Epithelial cell of proximal tubule (primary cell): ENCODE results near the gene FGF1. TPM values are rescaled to one million over a fixed set of nuclear protein-coding genes. Genes with fewer than 3 reads are reported as not detected.

ENCODE experiments used
- DNase-seq: peaks from one replicate; pipeline ENCODE4 v3.0.0-alpha.2; 2011; ENCODE audit warnings: low read depth
- H3K4me3 ChIP-seq: 2 replicates; pipeline ENCODE4 v1.5.1; 2011; ENCODE audit warnings: low read depth, mild to moderate bottlenecking, low read length
- total RNA-seq: library from RNA; depleted of rRNA; stranded (reverse); fragments of >200 nt; gene quantifications from 2 replicates; pipeline ENCODE4 v1.2.3, GENCODE V29; 2015
- TF ChIP-seq, protein P1 (sequence below): conservative IDR thresholded peaks from 2 replicates; pipeline ENCODE4 v1.5.1; 2012; ENCODE audit warnings: low read depth, mild to moderate bottlenecking, low read length

The FGF1 gene
- total RNA-seq, 1 donor from 2014 or later: 1.2 TPM

DNA sequence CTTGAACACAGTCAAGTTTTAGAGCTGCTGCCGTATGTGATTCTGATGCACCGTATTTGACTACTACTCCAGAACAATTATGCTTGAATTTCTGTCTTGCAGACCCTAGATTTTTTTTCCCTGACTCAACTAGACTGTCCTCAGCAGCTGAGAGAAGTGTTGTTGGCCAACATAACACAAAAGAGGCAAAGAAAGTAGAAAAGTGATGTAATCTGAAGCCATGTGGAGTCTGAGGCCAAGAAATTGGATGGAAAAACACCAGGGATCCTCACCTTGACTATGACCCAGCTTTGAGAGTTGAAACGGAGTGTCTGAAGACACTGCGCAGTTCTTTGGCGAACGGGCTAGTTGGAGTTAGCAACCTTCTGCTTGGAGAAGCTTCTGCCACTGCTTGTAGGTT, 36.3 kb upstream of the FGF1 start:
- no peak for DNase-seq
- TF ChIP-seq, protein P1, sequence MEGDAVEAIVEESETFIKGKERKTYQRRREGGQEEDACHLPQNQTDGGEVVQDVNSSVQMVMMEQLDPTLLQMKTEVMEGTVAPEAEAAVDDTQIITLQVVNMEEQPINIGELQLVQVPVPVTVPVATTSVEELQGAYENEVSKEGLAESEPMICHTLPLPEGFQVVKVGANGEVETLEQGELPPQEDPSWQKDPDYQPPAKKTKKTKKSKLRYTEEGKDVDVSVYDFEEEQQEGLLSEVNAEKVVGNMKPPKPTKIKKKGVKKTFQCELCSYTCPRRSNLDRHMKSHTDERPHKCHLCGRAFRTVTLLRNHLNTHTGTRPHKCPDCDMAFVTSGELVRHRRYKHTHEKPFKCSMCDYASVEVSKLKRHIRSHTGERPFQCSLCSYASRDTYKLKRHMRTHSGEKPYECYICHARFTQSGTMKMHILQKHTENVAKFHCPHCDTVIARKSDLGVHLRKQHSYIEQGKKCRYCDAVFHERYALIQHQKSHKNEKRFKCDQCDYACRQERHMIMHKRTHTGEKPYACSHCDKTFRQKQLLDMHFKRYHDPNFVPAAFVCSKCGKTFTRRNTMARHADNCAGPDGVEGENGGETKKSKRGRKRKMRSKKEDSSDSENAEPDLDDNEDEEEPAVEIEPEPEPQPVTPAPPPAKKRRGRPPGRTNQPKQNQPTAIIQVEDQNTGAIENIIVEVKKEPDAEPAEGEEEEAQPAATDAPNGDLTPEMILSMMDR: no peak
- H3K4me3 ChIP-seq: no peak overlapping the region

DNA sequence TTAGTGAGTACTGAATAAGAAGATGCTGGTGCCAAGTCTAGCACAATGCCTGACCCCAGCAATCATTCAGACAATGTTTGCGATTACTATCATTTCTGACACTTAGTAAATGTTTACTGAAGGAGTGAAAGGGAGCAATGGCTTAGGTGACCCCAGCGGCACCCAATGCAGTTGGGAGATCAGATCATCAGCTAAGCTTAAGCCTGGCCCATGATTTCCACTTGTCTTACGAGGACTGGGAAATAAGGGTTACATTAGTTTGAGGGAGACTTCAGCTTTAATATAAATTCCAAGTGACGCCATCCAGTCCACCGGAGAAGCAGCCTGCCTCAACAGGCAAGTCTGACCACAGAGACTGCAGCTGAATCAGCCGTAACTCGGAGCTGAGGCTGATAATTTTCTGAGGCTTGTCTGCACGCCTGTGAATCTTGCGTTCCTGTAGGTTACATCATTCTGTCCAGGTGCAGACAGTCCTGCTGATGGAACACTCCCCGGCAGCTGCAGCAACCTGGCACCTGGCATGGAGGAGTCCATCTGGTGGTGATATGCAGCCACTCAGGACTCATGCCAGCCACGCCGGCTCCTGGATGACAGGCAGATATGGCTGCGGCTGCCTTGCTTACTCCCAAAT, 34.9 kb upstream of the FGF1 start:
- H3K4me3 ChIP-seq: no peak overlapping the region
- TF ChIP-seq, protein P1: no peak
- no peak for DNase-seq

DNA sequence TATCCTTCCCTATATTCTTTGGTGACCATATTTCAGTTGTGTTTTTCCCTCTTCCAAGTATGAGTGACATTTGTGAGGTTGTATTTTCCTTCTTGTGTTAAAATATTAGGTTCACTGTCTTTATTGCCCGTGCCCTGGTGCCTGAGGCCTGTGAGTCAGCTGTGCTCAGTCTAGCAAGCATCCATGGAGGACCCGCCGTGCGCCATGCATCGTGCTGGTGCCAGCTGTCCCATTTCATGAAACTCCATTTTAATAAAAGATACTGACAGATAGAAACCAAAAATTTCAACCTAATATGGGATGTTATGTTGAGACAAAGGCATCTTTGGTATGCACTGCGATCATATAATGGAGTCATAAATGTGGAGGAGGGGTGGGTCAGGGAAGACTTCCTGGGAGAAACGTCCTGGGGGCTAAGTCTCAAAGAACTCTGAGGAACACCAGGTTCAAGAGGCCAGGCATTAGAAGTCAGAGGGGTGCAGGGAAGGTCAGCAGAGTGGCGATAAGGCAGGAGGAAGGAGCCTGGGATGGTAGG, 34.0 kb upstream of the FGF1 start:
- TF ChIP-seq, protein P1: no peak
- H3K4me3 ChIP-seq: no peak overlapping the region
- DNase-seq: no peak

DNA sequence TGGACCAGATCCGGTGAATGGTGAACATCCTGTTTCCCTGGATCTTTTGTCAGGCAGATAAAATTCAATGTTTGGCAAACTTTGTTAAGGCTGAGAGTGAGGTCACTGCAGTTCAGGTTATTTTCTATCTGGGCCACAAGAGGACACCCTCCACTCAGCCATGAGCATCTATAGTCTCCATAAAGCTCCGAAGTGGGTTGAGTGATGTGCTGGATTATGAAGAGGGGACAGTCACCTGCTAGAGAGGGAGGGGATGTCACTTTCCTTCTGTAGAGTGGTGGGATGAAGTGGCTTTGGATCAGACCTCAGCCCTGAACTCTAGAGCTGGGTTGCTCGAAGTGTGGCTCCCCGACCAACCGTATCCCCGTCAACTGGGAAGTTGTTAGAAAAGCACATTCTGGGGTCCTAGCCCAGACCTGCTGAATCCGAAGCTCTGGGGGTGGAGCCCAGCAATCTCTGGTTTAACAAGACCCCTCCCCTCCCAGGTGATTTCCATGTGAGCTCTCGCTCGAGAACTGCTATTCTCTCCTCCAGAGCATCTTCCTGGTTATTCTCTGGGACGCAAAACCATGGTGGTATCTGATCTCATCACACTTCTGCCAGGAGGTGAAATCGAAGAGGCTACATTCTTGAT, 31.8 kb upstream of the FGF1 start:
- no peak overlapping the region for H3K4me3 ChIP-seq
- DNase-seq: no peak
- TF ChIP-seq, protein P1: peak; percentile 79

DNA sequence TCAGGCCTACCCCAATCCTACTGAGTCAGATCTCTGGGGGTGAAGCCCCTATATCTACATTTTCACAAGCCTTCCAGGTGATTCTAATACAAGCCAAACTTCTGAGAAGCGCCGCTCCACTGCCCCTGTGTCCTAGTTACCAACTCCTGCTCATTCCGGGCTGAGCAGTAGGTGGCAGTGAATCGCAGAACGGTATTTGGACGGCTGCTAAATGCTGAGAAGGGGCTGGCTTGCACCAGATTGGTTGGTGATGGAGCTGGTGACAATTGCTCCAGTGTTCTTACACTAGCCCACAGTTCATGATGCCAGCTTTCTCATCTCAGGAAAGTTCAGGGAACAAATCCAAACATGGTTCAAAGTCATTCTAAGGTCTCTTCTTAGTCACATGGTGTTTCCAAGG, 31.1 kb upstream of the FGF1 start:
- no peak for DNase-seq
- TF ChIP-seq, protein P1: peak; percentile 71
- no peak overlapping the region for H3K4me3 ChIP-seq

DNA sequence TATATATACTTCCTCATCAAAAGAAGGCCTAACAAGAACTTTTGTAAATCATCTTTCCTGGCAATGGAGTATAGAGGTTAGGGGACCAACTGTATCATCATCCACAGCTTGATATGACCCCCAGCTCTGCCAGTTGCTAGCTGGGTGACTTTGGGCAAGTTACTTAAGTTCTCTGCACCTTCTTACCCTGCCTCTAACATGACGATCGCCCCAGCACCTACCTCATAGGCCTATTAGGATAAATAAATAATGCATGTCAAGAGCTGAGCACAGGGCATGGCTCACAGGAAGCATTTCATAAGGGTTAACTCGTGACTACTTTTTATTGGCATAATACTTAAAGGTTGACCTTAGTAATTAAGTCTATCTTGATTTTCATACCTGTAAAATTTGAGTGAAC, 29.4 kb upstream of the FGF1 start:
- TF ChIP-seq, protein P1: no peak
- no peak overlapping the region for H3K4me3 ChIP-seq
- DNase-seq: no peak

DNA sequence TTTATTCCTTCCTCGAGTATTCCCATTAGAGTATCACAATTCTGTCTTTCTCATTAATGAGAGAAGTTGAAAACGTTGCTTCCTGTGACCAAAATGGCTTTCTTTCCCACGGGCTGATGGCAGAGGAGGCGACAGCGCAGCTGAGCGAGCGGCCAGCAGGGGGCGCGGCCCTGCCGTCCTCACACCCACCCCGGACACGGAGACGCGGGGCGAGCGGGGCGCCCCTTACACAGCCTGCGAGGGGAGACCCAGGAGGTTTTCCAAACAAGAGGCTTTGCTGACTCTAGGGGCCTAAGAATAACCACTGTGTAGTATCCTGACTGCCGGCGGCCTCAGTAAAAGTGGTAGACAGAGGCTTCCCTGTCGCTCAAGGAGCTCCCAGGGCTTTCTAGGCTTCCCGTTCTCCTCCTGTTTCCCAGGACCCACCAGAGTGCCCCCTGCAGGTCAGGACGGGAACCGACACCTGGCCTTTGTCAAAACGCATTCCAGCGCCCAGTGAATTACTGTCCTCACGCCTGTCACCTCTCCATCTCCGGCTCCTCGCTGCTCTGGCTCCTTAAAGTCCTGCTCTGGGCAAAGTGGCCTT, 27.3 kb upstream of the FGF1 start:
- H3K4me3 ChIP-seq: peak overlapping the region; percentile 65
- peak; percentile 44 for DNase-seq
- TF ChIP-seq, protein P1: peak; percentile 82
